Smooth muscle cell (in vitro differentiated cells): ENCODE measurements around the gene OVOL3. TPM values are rescaled to one million over a fixed set of nuclear protein-coding genes. Genes with fewer than 3 reads are reported as not detected.

Source experiments
- DNase-seq: peaks from one replicate; lab custom pipeline; 2025; ENCODE audit not compliant: unreplicated experiment; lab: John Stamatoyannopoulos, UW
- H2AFZ ChIP-seq: fragments of 200-600 bp; sonication (generic); 2 replicates; pipeline ENCODE4 v1.6.0; 2016; ENCODE audit warnings: antibody characterized with exemption, low read depth, mild to moderate bottlenecking
- H3F3A ChIP-seq: fragments of 200-600 bp; sonication (generic); 2 replicates; pipeline ENCODE4 v1.6.0; 2017; ENCODE audit warnings: antibody characterized with exemption, low read depth
- H3K27ac ChIP-seq: fragments of 200-600 bp; sonication (generic); 2 replicates; pipeline ENCODE4 v1.5.1; 2016; ENCODE audit warnings: low read depth, mild to moderate bottlenecking
- H3K27me3 ChIP-seq: fragments of 200-600 bp; sonication (generic); 2 replicates; pipeline ENCODE4 v1.6.1; 2016; ENCODE audit warnings: low read depth, mild to moderate bottlenecking
- H3K36me3 ChIP-seq: fragments of 200-600 bp; sonication (generic); 2 replicates; pipeline ENCODE4 v1.5.1; 2016; ENCODE audit warnings: low read depth
- H3K4me1 ChIP-seq: fragments of 200-600 bp; sonication (generic); 2 replicates; pipeline ENCODE4 v1.5.1; 2016; ENCODE audit warnings: low read depth
- H3K4me2 ChIP-seq: fragments of 200-600 bp; sonication (generic); 2 replicates; pipeline ENCODE4 v1.6.0; 2016; ENCODE audit warnings: mild to moderate bottlenecking
- H3K4me3 ChIP-seq: fragments of 200-600 bp; sonication (generic); 2 replicates; pipeline ENCODE4 v1.5.1; 2016; ENCODE audit warnings: mild to moderate bottlenecking
- H3K79me2 ChIP-seq: fragments of 200-600 bp; sonication (generic); 2 replicates; pipeline ENCODE4 v1.6.0; 2016; ENCODE audit warnings: low read depth, mild to moderate bottlenecking
- H3K9ac ChIP-seq: fragments of 200-600 bp; sonication (generic); 2 replicates; pipeline ENCODE4 v1.6.0; 2016; ENCODE audit warnings: low read depth
- H3K9me3 ChIP-seq: fragments of 200-600 bp; sonication (generic); replicated peaks from 2 replicates; pipeline ENCODE4 v1.5.1; 2016; ENCODE audit warnings: low read depth
- H4K20me1 ChIP-seq: fragments of 200-600 bp; sonication (generic); 2 replicates; pipeline ENCODE4 v1.6.0; 2016; ENCODE audit warnings: low read depth
- WGBS: methylation state at CpG from one replicate; pipeline ENCODE4 v1.1.7; 2016; ENCODE audit warnings: low lambda C conversion rate; 5-methylcytosine and 5-hydroxymethylcytosine counted together
- polyA plus RNA-seq: library from polyadenylated mRNA; unstranded; fragments of >200 nt; fragmentation: Nextera tagmentation; extraction: Ambion mirVana; gene quantifications from 2 replicates; pipeline ENCODE4 v1.2.1, GENCODE V29; 2016
- total RNA-seq: library from RNA; depleted of rRNA; stranded (reverse); fragments of >200 nt; gene quantifications from 2 replicates; pipeline ENCODE4 v1.2.3, GENCODE V29; 2014
- TF ChIP-seq, protein P1 (sequence below): fragments of 200-600 bp; sonication (generic); IDR thresholded peaks from 2 replicates; pipeline ENCODE4 v1.5.1; 2017; ENCODE audit warnings: borderline replicate concordance, mild to moderate bottlenecking, antibody characterized with exemption; ENCODE audit not compliant: insufficient read depth, poor library complexity, severe bottlenecking

OVOL3 gene
- total and polyA plus RNA-seq, 2 experiments from 2014 or later: not detected

DNA sequence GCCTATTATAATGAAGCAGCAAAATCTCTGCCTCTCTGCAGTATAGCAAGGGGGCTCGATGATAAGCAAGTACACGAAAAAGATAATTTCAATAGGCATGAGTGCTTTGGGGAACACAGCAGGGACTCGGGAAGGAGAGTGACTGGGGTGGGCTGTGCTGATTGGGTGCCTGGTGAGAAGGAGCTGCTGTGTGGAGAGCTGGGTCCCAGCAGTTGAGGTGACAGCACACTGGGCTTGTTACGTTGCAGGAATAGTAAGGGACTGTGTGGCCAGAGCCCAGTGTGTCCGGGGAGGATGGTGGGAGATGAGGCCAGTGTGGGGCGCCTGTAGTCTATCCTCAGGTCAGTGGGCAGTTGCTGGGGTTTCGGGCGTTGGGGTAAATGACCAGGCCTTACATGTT lies 38.9 kb upstream of the OVOL3 start:
- no peaks in the 10 kb centered on the region for H3K36me3 ChIP-seq
- no peaks in the 10 kb centered on the region for H3F3A ChIP-seq
- no peak overlapping the region for H3K27ac ChIP-seq
- no peaks in the 10 kb centered on the region for H3K27me3 ChIP-seq
- no peaks in the 10 kb centered on the region for H3K79me2 ChIP-seq
- H2AFZ ChIP-seq: no peak overlapping the region
- TF ChIP-seq, protein P1, sequence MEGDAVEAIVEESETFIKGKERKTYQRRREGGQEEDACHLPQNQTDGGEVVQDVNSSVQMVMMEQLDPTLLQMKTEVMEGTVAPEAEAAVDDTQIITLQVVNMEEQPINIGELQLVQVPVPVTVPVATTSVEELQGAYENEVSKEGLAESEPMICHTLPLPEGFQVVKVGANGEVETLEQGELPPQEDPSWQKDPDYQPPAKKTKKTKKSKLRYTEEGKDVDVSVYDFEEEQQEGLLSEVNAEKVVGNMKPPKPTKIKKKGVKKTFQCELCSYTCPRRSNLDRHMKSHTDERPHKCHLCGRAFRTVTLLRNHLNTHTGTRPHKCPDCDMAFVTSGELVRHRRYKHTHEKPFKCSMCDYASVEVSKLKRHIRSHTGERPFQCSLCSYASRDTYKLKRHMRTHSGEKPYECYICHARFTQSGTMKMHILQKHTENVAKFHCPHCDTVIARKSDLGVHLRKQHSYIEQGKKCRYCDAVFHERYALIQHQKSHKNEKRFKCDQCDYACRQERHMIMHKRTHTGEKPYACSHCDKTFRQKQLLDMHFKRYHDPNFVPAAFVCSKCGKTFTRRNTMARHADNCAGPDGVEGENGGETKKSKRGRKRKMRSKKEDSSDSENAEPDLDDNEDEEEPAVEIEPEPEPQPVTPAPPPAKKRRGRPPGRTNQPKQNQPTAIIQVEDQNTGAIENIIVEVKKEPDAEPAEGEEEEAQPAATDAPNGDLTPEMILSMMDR: no peak
- H3K4me1 ChIP-seq: no peaks in the 10 kb centered on the region
- no peak overlapping the region for H3K9ac ChIP-seq
- no peak overlapping the region for H3K4me2 ChIP-seq
- H3K9me3 ChIP-seq: no peaks in the 10 kb centered on the region
- no peak overlapping the region for H3K4me3 ChIP-seq
- H4K20me1 ChIP-seq: no peaks in the 10 kb centered on the region
- 91% methylated on average over 8 of the region's 8 CpGs for WGBS
- no peak for DNase-seq

DNA sequence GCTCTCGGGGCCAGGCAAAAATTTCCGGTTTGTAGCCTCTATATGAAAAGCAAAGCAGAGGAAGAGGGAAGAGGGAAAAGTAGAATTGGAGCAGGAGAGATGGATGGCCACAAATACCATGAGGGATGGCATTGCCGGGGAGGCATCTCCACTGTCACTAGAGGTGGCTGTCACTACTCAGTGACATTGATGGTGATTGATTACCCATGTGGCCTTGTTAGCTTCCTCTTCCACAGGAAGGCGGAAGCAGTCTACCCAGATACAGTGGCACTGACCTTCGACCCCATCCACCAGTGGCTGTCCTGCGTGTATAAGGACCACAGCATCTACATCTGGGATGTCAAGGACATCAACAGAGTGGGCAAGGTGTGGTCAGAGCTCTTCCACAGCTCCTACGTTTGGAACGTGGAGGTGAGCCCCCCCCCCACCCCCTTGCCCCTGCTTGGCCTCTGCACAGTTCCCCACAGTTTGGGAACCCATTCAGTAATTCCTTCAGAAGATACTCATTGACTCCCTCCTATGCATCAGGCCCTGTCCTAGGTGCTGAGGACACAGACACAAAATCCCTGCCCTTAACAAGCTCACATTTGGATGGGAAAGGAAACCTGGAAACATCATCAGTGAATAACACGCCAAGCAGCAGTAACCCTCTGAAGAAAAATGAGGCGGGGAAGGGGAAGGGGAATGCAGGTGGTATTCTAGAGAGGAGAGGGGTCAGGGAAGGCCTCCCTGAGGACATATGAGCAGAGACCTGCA lies 37.6 kb upstream of the OVOL3 start:
- H3K27ac ChIP-seq: no peak overlapping the region
- no peak overlapping the region for H2AFZ ChIP-seq
- H3K4me2 ChIP-seq: no peak overlapping the region
- no peak for DNase-seq
- TF ChIP-seq, protein P1: no peak
- no peaks in the 10 kb centered on the region for H4K20me1 ChIP-seq
- H3K27me3 ChIP-seq: no peaks in the 10 kb centered on the region
- no peaks in the 10 kb centered on the region for H3K9me3 ChIP-seq
- no peak overlapping the region for H3K4me3 ChIP-seq
- H3K79me2 ChIP-seq: no peaks in the 10 kb centered on the region
- no peaks in the 10 kb centered on the region for H3K4me1 ChIP-seq
- WGBS: 90% methylated on average over 10 of the region's 10 CpGs
- no peak overlapping the region for H3K9ac ChIP-seq
- H3K36me3 ChIP-seq: no peaks in the 10 kb centered on the region
- H3F3A ChIP-seq: no peaks in the 10 kb centered on the region

GRCh38 chr19:36079389-36079945 lies 31.5 kb upstream of the OVOL3 start:
- WGBS: 99% methylated on average over 3 of the region's 3 CpGs
- DNase-seq: no peak
- no peak overlapping the region for H3K4me2 ChIP-seq
- no peaks in the 10 kb centered on the region for H3K27me3 ChIP-seq
- H3K9ac ChIP-seq: no peak overlapping the region
- TF ChIP-seq, protein P1: no peak
- H3K9me3 ChIP-seq: no peaks in the 10 kb centered on the region
- H3K27ac ChIP-seq: no peak overlapping the region
- H3K4me1 ChIP-seq: no peaks in the 10 kb centered on the region
- no peaks in the 10 kb centered on the region for H3F3A ChIP-seq
- H3K4me3 ChIP-seq: no peak overlapping the region
- no peak overlapping the region for H2AFZ ChIP-seq
- no peaks in the 10 kb centered on the region for H3K36me3 ChIP-seq
- no peaks in the 10 kb centered on the region for H4K20me1 ChIP-seq
- H3K79me2 ChIP-seq: no peaks in the 10 kb centered on the region
